ENCODE results near the gene SLC37A1.

SLC37A1 gene

GRCh38 chr21:42479582-42479981 is 34.1 kb upstream of the SLC37A1 start:
- no peak for DNase-seq (ENCODE audit: low read depth)

GRCh38 chr21:42480736-42481135 is 32.9 kb upstream of the SLC37A1 start:
- no peak for DNase-seq (ENCODE audit: low read depth)

- no peak for DNase-seq (ENCODE audit: low read depth)
Measured at GRCh38 chr21:42481169-42481568, 32.5 kb upstream of the SLC37A1 start.

- DNase-seq (ENCODE audit: low read depth) = no peak
Measured at GRCh38 chr21:42484966-42485365, 28.7 kb upstream of the SLC37A1 start.

DNA sequence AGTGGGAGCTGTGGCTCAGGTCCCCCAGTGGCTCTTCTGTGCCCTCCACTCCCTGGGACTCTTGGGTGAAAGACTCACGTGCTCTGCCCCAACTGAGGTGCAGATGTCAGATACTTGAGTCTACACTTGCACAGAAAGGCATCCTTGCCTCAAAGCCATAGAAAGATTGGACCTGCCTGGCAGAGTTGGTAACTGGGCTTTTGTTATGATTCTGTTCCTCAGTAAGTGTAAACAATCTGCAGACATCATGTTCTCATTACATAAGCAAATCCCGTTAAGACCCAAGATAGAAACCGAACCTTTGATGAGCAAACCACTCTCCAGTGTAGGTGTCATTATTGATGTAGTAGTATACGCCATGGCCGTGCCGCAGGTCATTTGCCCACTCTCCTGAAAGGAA is 27.6 kb upstream of the SLC37A1 start:
- no peak for DNase-seq (ENCODE audit: low read depth)

DNA sequence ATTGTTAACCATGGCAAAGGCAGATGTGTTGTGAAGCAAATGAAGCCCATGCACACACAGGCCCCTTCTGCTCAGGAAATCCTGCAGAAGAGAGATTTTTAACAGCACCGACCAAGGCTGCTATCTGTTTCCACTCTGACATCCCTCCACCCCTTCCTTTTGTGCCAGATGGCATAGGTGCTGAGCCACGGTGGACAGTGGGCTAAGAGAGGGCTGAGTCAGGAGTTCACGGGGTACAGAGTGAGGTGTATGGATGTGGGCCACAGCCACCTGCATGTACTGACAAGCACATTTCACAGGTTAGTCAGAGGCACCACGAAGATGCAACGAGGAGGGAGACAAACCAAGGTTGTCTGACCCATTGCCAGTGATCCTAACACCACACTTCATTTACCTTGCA is 27.1 kb upstream of the SLC37A1 start:
- DNase-seq (ENCODE audit: low read depth) = no peak

DNA sequence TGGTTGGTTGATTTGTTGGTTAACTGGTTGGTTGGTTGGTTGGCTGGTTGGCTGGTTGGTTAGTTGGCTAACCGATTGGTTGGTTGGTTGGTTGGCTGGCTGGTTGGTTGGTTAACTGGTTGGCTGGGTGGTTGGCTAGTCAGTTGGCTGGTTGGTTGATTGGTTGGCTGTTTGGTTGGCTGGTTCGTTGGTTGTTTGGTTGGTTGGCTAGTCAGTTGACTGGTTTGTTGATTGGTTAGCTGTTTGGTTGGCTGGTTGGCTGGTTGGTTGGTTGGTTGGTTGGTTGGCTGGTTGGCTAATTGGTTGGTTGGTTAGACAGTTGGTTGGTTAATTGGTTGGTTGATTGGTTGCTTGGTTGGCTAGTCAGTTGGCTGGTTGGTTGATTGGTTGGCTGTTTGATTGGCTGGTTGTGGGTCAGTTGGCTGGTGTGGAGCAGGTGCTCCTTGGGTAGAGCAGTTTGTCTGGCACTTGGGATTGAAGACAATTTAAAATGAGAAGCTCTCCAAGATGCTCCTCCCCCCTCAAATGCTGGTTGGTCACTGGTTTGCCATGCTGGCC is 24.6 kb upstream of the SLC37A1 start:
- no peak for DNase-seq (ENCODE audit: low read depth)

DNA sequence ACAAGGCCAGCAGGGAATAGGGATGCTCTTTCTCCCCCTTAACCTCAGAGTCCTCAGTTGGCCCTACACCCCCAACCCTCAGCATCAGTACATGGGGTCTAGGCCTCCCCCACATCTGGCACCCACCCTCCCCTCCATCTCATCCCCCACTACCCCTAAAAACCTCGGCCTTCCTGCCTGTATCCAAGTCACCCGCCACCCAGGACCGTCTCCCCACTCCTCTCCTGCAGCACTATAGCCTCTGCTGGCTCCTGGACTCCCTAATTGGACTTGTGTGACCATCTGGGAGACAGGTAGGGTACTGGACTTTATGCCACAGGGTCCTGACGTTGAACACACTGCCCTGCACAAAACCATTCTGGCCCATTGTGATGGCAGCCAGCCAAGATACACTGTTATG is 23.7 kb upstream of the SLC37A1 start:
- DNase-seq (ENCODE audit: low read depth) = no peak

GRCh38 chr21:42490720-42491119 is 22.9 kb upstream of the SLC37A1 start:
- DNase-seq (ENCODE audit: low read depth) = no peak

DNA sequence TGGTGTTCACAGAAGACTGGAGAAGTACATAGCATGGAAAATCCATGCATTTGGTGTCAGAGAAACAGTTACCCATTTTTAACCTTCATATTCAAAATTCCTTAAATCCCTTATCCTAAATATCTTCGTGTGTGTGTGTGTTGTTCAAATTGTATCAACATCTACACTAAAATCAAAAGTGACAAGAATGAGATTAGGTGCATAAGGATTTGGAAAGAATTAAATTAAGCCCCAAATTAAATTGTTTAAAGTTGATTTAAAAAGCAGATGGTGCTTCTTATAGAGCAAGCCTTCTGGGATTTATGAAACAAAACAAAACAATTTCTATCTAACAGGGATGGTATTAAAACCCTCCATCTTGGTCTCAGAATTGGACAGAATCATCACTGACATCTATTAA is 22.3 kb upstream of the SLC37A1 start:
- no peak for DNase-seq (ENCODE audit: low read depth)

DNA sequence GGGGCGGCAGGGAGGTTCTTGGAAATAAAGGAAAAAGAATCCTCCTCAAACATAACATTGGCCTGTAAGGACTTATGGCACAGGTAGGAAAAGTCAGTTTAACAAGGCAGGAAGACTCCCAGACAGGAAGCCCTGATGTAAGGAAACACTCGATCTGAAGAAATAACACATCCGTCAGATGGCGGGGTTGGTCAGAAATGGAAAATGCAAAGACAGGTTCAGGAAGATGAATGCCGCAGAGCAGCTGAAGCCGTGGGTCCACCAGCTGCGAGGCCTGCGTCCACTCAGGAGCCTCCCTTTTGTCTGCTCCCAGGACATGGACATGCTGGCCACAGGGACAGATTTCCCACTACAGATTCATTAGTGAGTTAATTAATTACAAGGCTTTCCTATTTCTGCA is 21.5 kb upstream of the SLC37A1 start:
- no peak for DNase-seq (ENCODE audit: low read depth)

DNA sequence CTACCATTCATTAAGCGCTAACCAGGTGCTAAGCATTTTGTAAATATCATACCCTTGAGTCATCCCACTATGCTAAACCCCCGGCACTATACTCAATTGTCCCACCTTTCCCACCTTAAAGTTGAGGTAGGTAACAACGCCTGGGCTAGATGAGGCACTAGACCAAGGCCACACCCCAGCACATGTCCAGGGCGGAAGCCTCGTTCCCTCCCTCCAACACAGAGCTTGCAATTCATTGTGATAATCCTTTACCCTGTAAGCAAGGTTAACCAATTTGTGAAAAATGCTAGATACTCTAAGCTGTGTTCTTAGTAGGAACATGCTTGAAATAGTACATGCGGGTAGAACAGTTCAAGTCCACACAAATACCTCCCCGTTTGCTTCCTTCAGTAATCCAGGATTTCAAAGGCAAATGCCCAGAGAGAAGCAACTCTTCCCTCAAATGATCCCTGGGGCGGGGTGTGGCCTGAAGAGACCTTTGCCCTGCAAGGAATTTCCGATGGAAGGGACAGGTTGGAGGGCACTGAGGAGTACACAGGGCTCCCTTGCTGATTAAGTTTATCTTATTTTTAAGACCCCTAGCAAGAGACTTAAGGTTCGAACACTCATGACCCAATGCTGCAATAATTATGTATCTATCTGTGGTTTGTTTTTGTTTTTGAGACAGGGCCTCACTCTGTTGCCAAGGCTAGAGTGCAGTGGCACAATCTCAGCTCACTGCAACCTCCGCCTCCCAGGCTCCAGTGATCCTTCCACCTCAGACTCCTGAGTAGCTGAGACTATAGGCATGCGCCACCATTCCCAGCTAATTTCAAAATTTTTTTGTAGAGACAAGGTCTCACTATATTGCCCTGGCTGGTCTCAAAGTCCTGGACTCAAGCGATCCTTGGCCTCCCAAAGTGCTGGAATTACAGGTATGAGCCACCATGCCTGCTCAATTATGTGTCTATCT is 20.3 kb upstream of the SLC37A1 start:
- no peak for DNase-seq (ENCODE audit: low read depth)

- DNase-seq (ENCODE audit: low read depth) = no peak
Measured at GRCh38 chr21:42495027-42495426, 18.6 kb upstream of the SLC37A1 start.

- DNase-seq (ENCODE audit: low read depth) = no peak
Measured at GRCh38 chr21:42495765-42496119, 17.9 kb upstream of the SLC37A1 start.

DNA sequence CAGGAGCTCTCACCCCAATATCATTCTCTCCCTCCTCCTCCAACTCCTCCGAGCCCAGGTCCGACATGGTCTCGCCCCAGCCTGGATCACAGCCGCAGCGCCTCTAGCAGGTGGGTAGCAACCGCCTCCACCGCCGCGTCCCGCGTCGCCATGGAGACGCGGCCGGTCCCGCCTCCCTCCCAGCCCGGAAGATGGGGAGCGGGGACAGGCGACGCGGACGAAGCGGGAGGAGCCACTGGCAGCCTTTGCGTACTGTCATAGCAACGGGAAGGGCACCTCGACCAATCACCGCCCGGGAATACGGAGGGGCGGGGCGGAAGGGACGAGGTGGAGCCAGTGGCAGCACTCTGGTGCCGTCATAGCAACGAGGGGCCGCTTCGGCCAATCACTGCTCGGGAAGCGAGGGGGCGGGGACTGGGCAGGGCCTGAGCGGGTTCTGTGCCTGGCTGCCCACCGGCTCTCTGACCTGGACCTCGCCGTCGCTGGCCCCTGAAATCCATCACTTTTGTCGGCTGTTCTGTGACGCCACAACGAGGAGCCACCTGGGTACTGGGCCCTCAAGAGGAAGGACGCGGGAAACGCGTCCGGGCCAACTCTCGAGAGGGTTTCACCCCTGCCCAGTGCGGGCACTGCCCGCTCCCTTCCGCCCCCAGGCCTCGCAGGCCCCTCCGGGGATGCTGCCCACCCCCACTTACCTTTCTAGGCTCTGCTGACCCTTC is 17.4 kb upstream of the SLC37A1 start, which contains the start of gene RSPH1:
Gene RSPH1, minus strand, starts transcription at position 105 of the 719 bp plus-strand sequence. Its CDS starts 38 bp downstream, at position 67.
- DNase-seq (ENCODE audit: low read depth) = peak; percentile 97

GRCh38 chr21:42496839-42497202 is 16.8 kb upstream of the SLC37A1 start:
- DNase-seq (ENCODE audit: low read depth) = no peak

DNA sequence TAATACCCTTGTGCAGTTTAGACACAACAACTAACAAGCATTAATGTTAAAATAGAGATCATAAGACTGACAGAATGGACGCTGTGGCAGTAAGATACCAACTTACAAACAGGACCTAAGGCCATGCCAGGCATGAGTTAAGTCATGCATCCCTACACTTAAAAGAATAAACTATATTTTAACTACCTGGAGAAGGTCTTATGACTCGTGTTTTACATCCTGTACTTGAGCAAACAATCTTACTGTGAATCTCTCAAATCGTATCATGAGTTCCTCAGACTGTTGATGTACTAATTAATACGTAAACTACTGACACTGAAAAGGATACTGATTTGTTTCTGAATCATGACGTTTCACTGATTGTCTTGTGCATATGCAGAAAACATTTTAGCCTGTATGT is 15.6 kb upstream of the SLC37A1 start:
- no peak for DNase-seq (ENCODE audit: low read depth)

GRCh38 chr21:42499444-42500112 is 14.1 kb upstream of the SLC37A1 start:
- no peak for DNase-seq (ENCODE audit: low read depth)

DNA sequence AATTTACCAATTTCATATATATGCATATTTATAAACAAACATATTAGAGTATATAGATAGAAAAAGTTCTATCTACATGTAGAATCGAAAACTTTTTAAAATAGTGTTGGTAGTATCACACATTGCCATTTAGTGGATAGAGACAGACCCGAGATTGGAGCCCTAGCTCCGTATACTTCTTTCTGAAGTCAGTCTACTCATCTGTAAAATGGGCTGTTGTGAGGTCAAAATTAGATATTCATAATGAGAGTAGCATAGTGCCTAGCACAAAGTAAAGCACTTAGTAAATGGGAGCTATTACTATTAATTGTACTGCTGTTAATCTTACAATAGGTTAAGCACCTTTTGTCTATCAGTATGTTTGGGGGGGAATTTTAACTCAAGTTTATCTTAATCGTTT is 13.4 kb upstream of the SLC37A1 start:
- no peak for DNase-seq (ENCODE audit: low read depth)

DNA sequence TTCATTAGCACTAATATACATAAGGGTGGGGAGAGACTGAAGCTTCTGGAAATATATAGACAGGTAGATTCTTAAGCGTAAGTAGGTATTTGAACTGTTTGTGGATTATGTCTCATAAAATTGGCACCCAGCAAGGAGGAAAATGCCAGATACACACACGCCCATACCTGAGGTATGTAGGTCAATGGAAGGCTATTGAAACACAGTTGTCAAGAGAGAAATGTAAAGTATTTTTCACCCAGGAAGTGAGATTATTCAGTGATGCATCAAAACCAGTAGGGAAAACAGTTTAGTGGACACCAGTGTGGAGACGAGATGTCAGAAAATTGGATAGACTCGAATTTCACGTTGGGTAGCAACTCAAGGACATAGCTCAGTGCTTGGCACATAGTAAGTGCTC is 12.9 kb upstream of the SLC37A1 start:
- no peak for DNase-seq (ENCODE audit: low read depth)

DNA sequence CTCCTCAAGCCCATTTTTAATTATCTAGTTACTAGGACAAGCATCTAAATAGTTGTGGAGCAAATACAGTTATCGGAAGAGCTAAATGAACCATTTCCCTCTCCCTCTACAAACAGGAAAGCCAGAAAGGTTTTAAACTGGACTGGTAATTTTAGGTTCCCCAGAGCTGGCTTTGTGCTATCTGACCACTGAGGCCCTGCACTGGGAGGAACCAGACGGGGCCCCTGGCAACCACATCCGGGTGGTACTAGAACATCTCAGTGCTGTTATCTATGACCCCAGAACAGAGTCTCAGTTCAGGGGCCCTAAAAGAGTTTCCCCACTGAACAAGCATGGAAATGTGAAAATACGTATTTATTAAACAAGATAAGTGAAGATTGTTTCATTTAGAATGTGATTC is 9.9 kb upstream of the SLC37A1 start:
- no peak for DNase-seq (ENCODE audit: low read depth)

GRCh38 chr21:42505090-42505726 is 8.4 kb upstream of the SLC37A1 start:
- no peak for DNase-seq (ENCODE audit: low read depth)

Data from fibroblast of the conjunctiva (primary cell).